NCI-H524 treated with DMSO at 0.1 percent for 48 hours (cell line): Measurements from ENCODE around the gene DCK.
"Not testable (repeated sequence)": the region's sequence is repeated elsewhere in the genome, so short reads cannot be mapped to it uniquely, and the experiment has no call there.

Experiments used
- DNase-seq: peaks from one replicate; lab custom pipeline; 2025; lab: John Stamatoyannopoulos, UW

DCK gene

DNA sequence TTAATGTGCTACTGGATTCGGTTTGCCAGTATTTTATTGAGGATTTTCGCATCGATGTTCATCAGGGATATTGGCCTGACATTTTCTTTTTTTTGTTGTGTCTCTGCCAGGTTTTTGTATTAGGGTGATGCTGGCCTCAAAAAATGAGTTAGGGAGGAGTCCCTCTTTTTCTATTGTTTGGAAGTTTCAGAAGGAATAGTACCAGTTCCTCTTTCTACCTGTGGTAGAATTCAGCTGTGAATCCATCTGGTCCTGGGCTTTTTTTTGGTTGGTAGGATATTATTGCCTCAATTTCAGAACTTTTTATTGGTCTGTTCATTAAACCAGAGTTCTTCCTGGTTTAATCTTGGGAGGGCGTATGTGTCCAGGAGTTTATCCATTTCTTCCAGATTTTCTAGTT is 7.9 kb downstream of the DCK start:
- not testable (repeated sequence) for DNase-seq

DNA sequence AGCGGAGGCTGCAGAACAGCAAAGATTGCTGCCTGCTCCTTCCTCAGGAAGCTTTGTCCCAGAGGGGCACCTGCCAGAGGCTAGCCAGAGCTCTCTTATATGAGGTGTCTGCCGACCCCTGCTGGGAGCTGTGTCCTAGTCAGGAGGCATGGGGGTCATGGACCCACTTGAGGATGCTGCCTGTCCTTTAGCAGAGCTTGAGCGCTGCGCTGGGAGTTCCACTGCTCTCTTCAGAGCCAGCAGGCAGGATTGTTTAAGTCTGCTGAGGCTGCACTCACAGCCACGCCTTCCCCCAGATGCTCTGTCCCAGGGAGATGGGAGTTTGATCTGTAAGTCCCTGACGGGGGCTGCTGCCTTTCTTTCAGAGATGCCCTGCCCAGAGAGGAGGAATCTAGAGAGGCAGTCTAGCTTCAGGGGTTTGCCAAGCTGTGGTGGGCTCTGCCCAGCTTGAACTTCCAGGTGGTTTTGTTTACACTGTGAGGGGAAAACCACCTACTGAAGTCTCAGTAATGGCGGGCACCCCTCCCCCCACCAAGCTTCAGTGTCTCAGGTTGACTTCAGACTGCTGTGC is 10.9 kb downstream of the DCK start:
- DNase-seq = peak; percentile 29

DNA sequence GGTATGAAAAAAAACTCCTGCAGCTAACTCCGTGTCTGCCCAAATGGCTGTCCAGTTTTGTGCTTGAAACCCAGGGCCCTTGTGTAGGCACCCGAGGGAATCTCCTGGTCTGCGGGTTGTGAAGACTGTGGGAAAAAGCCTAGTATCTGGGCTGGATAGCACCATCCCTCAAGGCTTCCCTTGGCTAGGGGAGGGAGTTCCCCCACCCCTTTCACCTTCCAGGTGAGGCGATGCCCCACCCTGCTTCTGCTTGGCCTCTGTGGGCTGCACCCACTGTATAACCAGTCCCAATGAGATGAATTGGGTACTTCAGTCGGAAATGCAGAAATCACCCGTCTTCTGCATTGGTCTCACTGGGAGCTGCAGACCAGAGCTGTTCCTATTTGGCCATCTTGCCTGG is 11.6 kb downstream of the DCK start:
- not testable (repeated sequence) for DNase-seq

DNA sequence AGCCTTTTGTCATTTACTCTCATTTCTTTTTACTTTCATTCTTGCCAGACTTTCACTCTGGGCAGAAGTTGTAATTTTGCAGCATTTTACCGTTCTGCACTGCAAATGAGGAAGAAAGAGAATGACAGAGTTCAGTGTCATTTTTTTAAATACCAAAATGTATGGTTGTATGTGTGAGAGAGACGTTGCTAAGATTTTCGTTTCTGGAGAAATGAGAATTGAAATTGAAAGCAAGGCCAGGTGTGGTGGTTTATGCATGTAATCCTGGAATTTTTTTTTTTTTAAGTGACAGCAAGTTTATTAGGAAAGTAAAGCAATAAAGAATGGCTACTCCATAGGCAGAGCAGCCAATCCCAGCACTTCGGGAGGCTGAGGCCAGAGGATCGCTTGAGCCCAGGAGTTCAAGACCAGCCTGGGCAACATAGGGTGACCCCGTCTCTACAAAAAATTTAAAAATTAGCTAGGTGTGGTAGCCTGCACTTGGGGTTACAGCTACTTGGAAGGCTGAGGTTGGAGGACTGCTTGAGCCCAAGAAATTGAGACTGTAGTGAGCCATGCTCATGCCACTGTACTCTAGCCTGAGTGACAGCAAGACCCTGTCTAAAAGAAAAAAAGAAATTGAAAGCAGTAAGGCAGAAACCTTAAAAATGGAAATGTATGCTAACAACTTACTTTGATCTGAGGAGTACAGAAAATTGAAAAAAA is 12.9 kb downstream of the DCK start:
- DNase-seq = no peak

DNA sequence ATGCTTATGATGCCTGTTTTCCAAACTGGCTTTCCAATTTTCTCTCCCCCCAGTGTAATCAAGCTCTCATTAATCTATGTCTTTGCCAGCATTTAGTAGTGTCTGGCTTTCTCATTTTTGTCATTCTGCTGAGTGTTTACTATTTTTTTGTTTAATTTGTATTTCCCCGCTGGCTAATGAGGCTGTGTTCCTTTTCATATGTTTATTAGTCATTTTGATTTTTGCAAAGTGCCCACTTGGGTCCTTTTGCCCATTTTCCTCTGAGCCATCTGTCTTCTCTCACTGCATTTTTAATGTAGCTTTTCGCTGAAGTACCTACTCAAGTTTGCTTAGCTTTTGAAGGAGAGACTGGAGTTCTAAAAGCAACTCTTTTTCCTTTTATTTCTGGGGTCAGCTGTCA is 14.7 kb downstream of the DCK start:
- peak; percentile 20 for DNase-seq

DNA sequence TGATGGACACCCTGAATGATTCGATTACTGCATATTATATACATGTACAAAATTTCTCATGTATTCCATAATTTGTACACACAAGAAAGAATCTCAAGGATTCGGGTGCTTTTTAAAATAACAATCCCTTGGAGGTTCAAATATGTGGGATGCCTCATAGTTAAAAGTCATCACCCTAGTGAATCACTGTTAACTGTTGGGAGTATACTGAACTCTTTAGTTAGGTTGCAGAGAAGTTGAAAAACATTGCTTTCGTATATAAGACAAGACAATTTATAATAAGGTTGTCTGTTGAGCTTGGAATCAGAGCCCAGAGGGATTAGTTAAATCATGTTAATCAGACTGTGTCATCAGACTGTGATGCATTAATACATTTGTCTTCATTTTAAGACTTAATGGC is 15.6 kb downstream of the DCK start:
- DNase-seq = no peak

DNA sequence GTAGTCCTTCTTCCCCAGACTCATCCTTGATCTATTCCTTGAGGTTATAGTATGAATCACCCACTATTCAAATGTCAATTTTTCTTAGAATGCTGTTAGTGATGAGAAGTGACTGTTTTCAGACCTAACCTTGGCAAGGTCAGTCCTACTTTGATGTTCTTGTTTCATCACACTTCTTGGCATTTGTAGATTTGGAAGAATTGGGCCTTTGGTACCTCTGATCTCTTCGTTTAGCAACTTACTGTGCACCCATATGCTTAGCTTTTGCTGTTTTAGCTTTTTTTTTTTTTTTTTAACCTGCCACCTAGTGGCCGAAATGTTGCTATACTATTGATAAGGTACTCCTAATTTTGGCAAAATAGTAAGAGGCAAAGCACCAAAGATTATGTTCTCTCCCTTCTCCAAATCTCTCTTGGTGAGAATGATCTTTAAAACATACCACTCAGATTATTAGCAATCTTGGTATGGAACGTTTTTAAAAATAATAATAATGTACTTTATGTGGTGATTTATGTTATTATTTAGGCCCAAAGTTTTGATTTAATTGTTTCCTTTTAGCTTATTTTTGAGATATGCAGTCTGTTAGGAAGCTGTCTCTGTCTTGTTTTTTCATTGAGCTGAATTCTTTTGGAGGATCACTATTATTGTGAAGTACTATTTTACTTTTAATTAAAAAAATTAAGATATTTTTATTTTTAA is 16.6 kb downstream of the DCK start:
- no peak for DNase-seq

DNA sequence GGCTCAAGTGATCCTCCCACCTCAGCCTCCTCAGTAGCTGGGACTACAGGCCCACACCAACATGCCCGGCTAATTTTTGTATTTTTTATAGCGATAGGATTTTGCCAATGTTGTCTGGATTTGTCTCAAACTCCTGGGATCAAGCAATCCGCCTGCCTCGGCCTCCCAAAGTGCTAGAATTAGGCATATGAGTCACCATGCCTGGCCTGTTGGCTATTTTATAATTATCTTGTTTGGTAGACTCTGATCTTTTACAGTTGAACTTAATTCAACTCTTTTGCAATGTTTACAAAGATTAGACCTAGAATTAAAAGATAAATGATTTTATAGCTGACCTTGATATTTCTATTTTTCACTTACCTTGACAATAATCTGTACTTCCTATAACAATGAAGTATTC is 18.0 kb downstream of the DCK start:
- DNase-seq = no peak

DNA sequence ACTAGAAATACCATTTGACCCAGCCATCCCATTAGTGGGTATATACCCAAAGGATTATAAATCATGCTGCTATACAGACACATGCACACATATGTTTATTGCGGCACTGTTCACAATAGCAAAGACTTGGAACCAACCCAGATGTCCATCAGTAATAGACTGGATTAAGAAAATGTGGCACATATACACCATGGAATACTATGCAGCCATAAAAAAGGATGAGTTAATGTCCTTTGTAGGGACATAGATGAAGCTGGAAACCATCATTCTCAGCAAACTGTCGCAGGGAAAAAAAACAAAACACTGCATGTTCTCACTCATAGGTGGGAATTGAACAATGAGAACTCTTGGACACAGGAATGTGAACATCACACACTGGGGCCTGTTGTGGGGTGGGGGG is 23.9 kb downstream of the DCK start:
- not testable (repeated sequence) for DNase-seq

DNA sequence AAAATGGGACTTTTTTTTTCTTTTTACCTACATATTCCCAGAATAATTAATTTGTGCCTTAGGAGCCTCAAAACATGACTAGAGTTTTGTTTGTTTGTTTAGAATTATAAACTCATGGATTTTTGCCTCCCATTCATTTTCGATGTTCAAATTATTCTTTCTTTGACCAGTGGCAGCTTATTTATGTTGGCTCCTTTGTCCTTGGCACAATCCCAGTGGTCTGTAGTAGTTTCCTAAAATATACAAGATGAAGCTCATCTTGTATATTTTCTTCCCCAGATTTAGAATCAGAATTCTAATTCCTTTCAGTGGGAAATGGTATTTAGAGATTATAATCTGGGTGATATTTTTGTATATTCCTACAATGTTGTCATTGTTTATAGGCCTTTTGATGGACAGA is 27.2 kb downstream of the DCK start:
- no peak for DNase-seq

DNA sequence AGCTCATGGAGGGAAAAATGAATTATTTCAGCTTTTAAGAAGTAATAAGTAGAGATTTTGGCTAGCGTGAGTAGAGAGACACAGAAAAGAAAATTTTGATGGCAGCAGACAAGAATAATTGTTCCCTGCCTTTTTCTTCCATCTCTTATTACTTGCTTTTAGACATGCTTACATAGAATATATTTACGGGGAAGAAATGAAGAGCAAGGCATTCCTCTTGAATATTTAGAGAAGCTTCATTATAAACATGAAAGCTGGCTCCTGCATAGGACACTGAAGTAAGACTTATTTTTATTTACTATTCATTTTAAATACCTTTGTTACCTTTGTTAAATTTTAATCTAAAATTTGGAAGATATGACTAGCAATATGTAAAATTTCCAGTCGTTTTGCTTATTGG is 32.2 kb downstream of the DCK start:
- no peak for DNase-seq

DNA sequence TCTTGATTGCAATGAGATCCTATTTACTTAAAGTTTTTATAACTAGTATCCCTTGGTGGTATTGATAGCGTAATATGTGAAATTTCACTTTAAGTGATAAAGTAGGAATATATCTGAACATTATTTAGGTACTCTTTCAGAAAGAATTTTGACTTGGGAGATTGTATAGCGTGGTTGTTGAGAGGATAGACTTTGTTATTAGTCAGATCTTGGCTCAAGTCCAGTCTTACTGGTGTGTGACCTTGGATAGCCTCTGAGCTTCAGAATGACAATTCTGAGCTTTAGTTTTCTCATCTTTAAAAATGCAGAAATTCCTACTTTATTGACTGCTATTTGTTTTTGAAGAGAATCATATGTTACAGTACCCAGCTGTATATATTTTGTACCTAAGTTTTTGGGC is 32.6 kb downstream of the DCK start:
- no peak for DNase-seq

DNA sequence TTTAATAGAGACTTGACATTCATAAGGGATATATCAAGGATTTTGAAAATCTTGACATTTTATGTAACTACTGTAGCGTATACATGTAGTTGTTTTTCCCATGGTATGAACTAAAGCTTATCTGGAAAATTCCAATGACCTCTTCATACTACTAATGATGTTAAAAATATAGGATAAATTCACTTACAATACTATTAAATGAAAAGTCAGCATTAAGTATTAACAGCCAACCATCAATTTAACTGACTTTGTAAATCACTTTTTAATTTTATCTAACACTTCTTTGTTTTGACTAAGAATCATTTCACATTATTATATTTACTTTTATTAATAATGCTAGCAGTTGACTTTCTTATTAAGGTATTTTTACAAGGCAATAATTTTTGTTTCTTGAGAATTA is 34.2 kb downstream of the DCK start:
- no peak for DNase-seq

DNA sequence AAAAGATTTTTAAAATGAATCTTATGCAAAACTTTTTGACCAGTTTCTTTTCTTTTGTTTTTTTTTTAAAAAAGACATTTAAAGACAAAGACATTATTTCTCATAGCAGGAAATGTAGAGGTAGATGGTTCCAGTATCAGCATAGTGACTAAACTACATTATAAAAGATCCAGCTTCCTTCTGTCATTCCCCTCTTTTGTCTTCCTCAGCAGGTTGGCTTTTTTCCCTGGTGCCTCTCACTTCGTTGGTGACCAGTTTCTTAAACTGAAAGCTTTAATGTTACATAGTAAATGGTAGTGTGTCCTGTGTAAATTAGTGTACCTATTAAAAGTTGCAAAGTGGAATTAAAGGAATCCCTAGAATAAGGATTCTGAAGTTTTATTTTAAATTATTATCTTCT is 36.1 kb downstream of the DCK start:
- no peak for DNase-seq

DNA sequence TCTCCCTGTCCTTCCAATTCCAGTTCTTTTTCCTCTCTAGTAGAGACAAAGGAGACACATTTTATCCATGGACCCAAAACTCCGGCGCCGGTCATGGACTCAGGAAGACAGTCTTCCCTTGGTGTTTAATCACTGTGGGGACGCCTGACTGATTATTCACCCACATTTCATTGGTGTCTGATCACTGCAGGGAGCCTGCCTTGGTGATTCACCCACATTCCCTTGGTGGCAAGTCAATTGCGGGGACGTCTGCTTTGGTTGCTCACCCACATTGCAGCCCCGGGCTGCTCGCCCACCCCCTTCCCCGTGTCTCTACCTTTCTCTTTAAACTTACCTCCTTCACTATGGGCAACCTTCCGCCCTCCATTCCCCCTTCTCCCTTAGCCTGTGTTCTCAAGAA is 38.7 kb downstream of the DCK start:
- DNase-seq = not testable (repeated sequence)

DNA sequence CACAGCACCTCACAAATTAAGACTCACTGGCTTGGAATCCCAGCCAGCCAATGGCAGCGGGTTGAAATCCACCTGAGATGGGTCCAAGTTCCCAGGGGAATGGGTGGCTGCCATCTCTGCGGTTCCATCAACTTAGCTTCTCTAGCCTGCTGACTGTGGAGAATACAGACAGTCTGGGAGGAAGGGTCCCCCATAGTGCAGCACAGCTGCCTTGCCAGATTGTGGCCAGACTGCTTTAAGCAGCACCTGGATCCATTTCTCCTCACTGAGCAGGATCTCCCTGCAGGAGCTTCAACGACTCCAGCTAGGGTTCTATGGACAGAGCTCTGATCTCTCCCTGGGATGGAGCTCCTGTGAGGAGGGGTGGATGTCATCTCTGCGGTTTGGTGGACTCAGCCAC is 51.8 kb downstream of the DCK start:
- DNase-seq = no peak

DNA sequence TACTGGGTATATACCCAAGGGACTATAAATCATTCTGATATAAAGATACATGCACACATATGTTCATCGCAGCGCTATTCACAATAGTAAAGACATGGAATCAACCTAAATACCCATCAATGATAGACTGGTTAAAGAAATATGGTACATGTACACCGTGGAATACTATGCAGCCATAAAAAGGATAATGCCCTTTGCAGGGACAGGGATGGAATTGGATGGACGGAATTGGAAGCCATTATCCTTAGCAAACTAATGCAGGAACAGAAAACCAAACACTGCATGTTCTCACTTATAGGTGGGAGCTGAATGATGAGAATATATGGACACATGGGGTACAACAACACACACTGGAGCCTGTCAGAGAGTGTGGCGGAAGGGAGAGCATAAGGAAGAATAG is 55.9 kb downstream of the DCK start:
- no peak for DNase-seq

DNA sequence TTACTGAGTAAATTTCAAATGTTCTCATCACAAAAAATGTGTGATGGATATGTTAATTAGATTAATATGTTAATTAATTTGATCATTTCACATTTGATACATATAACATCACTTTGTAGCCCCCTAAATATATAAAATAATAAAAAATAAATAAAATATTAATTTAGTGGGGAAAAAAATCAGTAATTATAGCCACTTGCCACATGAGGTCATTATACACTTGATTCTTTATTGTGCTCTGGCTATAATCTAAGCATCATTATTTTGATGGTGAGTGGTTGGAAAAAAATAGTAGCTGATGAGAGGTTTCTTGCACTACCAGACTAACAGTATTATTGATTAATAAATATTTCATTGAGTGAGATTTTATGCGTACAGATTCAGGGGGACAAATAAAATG is 57.4 kb downstream of the DCK start:
- DNase-seq = no peak

DNA sequence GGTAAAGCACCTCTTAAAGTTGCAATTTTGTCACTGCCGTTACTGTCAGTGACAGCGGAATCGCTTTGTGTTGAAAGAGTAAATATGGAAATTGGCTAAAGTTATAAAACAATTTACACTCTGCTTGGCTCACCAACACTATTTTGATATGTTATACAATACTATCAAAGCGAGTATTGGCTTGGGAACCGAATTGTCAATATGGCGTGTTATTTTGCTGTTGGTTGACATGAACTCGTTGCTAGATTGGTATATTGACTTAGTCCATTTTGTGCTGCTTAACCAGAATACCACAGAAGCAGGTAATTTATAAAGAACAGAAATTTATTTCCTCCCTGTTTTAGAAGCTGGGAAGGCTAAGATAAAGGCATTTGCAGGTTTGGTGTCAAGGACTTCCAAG is 58.6 kb downstream of the DCK start:
- DNase-seq = no peak

DNA sequence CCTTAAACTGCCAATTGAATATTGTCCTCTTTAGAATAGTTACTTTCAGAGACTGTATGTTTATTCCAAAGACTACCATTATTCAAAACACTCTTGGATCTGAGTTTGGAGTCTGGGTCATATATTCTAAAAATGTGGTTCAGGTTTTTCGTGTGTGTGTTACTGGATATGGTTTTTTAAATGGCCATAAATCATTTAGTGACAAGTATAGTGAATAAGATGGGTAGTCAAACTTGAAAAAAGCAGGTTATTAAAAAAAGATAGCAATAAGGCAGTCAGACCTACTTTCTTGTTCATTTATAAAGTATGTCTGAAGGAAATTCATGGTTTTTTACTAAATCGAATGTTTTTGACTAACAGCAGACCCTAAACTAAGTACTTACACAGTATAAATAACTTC is 59.3 kb downstream of the DCK start:
- DNase-seq = no peak

DNA sequence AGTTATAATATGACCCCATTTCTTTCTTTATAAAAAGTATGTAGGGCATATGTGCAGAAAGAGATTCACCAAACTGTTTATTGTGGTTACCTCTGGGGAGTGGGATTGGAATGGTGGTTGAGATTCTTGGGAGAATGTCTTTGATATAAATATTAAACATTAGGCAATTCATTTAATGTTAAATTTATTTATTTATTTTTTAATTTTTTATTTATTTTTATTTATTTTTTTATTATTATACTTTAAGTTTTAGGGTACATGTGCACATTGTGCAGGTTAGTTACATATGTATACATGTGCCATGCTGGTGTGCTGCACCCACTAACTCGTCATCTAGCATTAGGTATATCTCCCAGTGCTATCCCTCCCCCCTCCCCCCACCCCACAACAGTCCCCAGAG is 60.2 kb downstream of the DCK start:
- not testable (repeated sequence) for DNase-seq

DNA sequence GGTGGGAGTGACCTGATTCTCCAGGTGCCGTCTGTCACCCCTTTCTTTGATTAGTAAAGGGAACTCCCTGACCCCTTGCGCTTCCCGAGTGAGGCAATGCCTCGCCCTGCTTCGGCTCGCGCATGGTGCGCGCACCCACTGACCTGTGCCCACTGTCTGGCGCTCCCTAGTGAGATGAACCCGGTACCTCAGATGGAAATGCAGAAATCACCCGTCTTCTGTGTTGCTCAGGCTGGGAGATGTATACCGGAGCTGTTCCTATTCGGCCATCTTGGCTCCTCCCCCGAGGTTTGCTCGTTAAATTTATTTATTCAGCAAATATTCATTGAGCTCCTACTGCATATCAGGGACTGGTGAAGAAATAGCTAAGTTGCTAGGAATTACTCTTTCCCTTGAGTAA is 66.1 kb downstream of the DCK start:
- not testable (repeated sequence) for DNase-seq

DNA sequence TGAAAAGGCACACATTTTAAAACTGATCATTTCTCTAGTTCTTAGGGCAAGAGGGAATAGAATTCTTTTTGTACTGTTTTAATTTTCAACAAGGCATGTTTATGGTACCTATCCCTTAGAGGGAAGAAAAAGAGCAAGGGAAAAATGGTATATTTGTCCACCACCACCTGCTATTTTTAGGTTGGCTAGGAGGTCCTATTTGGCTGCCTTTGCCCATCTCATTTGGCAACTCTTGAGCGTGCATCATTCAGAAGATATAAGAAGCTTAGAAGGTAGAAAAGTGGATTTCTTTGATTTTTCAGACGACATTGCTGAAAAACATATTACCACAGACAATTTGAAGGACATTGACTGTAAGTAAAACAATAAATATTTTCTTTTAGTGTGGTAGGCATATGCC is 69.0 kb downstream of the DCK start:
- no peak for DNase-seq

DNA sequence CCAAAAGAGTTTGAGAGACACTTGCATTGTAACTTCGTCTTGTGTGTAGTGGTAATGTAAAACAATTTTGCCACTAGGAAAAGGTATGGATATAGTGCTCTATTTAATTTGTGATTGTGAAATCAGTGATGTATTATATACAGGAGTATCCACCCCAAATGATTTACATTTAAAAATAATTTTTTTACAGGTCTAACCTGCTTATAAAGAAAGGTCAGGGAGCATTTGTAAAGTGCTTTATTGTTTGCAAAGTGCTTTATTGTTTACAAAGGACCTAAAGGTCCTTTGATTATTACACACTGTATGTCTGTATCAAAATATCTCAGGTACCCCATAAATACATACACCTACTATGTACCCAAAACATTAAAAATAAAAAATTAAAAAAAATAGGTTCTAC is 70.3 kb downstream of the DCK start:
- no peak for DNase-seq
